ENCODE results near the gene PTDSS2.
A peak's percentile ranks its signal among the peaks of the same experiment; 100 is the strongest.
"Not testable (repeated sequence)": the region's sequence is repeated elsewhere in the genome, so short reads cannot be mapped to it uniquely, and the experiment has no call there.

PTDSS2 gene

DNA sequence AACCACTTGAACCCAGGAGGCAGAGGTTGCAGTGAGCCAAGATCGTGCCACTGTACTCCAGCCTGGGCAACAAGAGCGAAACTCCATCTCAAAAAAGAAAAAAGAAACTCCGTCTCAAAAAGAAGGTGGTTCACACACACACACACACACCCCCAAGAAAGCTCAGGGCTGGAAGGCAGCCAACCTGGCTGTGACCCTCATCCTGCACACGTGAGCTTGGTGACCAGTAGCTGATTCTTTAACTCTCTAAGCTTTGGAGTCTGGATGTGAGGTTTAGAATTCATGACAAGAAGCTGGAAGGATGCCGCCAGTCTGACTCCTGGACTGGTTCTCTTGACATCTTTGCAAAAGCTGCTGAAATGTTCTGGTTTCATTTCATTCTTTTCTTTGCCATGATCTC lies 58.9 kb downstream of the PTDSS2 start:
- no peak for DNase-seq

DNA sequence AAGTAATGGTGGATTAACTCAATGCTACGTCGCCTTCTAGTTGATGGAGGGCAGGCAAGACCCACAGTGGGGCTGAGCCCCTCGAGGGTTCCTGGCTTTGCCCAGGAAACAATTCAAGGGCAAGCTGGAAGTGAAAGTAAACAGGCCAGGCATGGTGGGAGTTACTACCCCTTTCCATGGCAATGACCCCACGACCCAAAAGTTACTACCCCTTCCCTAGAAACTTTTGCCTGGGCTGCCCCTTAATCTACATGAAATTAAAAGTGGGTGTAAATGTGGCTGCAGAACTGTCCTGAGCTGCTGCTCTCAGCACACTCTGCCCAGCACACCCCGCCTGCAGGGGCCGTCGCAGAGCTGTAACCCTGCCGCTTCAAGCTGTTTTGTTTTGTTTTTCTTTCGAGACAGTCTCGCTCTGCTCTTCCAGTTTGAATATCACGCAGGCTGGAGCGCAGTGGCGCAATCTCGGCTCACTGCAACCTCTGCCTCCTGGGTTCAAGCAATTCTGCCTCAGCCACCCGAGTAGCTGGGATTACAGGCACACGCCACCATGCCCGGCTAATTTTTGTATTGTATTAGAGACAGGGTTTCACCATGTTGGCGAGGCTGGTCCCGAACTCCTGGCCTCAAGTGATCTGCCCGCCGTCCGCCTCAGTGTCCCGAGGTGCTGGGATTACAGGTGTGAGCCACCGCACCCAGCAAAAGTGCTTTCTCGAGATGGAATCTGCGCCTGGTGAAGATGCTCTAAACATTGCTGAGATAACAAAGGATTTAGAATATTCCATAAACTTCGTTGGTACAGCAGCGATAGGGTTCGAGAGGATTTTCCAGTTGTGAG lies 62.9 kb downstream of the PTDSS2 start:
- DNase-seq, result no peak

DNA sequence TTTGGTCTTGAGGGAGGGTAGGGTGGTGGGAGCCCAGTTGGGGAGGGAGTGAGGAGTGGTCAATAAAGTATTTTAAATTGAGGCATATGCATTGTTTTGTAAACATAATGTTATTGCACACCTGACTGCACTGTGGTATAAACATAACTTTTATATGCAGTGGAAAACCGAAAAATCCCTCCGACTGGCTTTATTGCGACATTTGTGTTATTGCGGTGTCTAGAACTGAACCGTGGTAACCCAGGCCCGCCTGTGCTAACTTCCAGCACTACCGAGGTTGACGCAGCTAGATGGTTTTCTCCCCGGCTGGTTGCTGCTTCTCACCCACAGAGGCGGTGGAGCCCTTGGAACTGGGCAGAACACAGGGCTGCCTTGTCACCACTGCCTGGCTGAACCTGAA lies 64.5 kb downstream of the PTDSS2 start:
- no peak for DNase-seq

DNA sequence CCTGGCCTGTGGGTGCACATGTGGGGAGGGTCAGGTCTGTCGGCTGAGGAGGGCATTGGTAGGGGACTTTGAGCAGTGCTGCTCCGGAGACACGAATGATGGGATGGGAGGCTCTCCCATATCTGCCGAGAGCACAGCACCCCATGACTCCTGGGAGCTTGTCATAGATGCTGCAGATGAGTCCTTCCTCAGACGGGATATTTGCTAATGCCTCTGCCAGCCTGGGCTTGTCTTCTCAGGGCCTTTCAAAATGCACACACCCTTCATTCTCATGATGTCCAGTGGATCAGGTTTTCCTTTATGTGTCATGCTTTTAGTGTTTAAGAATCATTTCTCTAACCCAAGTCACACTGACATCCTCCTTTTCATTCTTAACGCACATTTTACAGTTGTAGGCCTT lies 65.1 kb downstream of the PTDSS2 start:
- DNase-seq, result no peak

DNA sequence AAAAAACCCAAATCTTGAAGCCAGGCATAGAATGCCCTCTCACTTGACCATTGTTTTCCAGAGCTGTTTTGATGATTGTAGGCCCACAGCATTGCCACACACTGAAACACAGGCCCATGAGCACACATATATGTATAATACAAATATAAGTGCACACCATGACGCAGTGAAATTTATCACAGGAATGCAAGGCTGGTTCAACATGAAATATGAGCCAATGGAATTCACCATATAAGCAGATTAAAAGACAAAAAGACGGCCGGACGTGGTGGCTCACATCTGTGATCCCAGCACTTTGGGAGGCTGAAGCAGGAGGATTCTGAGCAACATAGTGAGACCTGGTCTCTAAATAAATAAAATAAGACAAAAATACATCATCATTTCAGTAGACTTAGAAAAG lies 66.3 kb downstream of the PTDSS2 start:
- no peak for DNase-seq

DNA sequence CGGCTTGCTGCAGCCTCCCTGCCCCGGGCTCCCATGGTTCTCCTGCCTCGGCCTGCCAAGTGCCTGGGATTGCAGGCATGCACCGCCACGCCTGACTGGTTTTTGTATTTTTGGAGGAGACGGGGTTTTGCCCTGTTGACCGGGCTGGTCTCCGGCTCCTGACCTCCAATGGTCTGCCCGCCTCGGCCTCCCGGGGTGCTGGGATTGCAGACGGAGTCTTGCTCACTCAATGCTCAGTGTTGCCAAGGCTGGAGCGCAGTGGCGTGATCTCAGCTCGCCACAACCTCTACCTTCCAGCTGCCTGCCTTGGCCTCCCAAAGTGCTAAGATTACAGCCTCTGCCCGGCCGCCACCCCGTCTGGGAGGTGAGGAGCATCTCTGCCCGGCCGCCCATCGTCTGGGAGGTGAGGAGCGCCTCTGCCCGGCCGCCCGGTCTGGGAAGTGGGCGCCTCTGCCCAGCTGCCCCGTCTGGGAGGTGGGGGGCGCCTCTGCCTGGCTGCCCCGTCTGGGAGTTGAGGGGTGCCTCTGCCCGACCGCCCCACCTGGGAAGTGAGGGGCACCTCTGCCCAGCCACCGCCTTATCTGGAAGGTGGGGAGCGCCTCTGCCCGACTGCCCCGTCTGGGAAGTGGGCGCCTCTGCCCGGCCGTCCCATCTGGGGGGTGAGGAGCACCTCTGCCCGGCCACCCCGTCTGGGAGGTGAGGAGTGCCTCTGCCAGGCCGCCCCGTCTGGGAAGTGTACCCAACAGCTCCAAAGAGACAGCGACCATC lies 67.0 kb downstream of the PTDSS2 start:
- DNase-seq, result not testable (repeated sequence)

DNA sequence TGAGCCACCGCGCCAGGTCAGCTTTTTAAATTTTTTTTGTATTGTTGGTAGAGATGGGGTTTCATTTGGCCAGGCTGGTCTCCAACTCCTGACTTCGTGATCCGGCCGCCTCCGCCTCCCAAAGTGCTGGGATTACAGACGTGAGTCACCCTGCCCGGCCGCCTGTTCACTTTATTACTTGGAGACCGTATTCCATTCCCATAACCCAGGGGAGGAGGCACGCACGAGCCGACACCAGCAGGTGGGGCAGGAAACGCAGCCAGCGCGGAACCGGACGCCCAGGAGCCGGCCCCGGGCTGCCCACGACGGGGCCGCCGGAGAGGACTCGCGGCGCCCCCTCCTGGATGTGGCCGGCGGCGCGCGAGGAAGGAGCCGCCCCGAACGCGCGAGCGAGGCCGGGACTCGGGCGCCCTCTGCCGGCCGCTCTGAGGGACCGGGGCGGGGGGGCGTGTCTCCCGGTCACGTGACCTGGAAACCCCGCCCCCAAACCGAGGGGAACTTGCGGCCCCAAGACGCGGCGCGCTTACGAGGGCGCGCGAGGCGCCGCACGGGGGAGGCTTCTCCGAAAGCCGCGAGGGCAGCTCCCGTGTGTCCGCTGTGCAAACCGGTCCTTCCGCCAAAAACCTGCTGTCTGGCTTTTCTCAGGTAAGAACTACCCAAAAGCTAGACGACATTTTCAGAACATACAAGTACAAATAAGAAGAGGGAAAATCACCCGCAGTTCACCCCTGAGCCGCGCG lies 68.6 kb downstream of the PTDSS2 start:
- DNase-seq, result peak; percentile 93

DNA sequence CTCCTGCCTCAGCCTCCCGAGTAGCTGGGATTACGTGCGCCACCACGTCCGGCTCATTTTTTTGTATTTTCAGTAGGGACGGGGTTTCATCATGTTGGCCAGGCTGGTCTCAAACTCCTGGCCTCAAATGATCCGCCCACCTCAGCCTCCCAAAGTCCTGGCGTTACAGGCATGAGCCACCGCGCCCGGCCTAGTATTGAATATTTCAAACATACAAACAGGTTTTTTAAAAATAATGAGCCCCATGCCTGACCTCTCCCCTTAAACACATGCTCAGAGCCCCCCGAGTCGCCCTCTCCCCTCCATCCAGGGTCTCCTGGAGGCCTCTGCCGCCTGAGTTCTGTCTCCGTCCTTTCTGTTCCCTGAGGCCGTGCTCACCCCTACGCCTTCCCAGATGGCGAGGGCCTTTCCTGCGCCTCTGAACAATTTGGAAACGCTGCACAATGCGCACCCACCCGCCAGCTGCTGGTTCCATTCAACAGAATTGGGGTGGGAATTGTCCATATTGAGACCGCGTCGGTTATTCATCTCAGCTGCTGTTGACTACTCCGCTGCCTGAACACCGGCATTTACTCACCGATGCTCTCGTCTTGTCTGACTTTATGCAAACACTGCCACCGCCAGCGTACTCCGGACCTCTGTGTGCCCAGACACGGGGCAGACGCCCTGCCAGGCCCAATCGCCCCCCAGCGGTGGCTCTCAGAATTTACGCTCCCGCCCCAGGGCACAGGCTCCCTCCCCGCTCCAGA lies 70.5 kb downstream of the PTDSS2 start:
- no peak for DNase-seq

DNA sequence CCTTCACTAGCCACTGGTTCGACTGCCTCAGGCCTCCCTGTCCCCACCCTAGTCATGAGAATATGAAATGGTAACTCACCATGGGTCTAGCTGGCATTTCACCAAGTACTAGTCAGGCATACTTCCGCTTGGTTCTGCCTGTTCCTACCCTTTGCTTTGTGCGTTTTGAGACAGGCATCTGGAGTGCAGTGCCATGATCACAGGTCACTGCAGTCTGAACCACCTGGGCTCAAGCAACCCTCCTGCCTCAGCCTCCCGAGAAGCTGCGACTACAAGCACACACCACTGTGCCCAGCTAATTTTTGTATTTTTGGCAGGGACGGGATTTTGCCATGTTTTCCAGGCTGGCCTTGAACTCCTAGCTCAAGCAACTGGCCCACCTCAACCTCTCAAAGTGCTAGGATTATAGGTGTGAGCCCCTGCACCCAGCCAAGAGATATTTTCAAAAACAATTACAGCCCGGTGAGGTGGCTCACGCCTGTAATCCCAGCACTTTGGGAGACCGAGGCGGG lies 71.2 kb downstream of the PTDSS2 start:
- no peak for DNase-seq

DNA sequence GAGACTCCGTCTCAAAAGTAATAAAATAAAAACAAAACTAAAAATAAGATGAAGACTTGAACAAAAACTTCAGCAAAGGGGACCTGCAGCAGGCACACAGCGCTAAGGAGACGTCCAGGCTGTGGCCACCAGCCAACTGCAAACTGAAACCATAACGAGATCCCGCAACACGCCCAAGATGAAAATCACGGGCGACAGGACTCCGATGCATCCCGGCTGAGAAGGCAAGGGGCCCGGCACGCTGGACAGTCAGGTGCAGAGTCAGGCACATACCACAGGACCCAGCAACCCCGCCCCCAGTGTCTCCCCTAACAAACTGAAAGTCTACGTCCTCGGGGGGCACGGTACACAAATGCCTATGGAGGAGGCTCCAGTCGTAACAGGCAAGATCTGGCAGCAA lies 76.1 kb downstream of the PTDSS2 start:
- no peak for DNase-seq

DNA sequence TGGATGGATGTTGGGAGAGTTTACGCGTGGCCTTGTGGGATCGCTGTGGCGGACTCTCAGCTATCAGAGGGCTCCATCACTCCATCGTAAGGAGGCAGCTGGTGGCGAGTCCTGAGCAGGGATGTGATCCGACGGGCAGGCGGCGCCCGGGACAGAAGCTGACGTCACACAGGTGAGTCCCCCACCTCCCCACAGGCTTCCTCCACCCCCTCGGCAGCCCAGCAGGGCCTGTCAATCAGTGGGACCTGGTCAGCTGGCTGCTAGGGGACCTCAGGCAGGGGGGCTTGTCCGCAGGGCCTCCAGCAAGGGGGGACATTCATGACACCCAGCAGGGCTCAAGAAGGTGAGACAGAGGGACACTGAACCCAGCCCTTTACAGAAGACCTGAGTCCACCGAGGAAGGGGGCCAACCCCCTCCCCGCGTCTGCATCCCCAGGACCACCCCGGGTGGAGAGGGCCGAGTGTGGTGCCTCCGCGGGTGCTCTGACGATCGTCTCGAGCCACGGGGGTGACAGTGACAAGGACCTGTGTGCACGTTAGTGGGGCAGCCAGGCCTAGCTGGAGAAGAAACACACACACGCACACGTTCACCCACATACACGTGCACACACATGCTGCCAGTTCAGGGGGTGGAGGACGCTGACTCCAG lies 78.2 kb downstream of the PTDSS2 start:
- DNase-seq, result no peak

DNA sequence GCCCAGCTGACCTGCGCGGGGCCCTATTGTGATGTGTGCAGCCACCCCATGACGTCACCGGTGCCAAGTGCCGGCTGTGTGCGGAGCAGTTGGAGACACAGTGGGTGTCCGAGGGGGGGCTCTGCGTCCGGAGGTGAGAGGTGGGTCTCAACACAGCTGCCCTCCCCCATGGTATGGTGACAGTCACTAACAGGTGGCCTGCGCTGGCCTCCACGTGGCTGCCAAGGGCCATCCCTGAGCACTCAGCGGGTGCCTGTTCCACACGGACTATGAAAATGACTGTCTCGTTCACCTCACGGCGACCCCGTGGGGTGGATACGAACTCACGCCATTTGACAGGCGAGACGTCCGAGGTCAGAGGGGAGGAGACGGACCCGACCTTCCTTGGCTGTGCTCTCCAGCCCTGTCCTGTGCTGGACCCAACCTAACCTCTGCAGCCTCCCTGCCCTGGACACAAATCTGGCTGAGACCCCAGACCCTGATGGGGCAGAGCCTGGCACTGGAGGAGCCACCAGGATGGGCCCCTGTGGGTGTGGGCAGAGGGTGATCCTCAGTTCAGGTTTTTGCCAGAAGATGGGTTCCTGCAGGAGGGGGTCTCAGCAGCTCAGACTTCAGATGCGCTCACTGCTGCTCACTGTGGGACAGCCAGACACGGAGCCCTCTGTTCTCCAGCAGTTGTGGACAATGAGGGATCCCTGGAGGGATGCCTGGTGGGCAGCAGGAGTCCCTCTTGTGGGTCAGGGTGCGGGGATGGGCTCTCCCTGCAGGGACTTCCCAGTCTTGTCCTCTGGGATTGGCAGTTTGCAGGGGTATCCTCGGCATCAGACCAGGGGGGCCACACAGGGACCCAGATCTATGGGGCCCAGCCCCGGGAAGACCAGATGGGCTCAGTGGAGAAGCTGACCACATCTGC lies 79.0 kb downstream of the PTDSS2 start:
- no peak for DNase-seq

DNA sequence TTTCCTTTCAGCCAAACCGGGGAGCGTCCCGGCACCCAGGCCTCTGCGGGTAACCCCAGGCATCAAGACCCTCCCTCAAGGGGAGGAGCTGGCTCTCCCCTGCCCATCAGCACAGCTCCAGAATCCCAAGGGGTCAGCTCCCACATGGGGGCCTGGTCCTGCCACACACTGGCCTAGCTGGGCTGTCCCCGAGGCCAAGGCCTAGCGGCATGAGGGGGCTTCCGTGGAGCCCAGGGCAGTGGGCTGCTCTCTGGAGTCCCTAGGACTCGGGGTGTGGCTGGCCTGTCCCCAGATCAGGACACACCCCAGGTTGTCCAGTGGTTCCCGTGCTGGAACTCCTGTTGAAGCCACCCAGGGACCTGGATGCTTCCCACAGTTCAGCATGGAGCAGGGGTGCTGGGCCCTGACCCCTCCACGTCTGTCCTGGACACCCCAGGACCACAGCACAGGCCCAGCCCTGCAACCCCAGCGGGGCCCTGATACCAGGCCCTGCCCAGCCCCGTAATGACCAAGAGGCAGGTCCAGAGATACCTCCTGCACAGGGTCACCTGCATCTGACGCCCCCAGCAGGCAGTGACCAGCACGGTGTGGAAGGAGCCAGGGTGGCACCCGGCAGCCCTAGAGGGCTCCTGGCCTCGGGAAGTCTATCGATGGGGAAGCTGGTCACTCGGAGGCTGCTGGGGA lies 79.8 kb downstream of the PTDSS2 start:
- DNase-seq, result no peak

DNA sequence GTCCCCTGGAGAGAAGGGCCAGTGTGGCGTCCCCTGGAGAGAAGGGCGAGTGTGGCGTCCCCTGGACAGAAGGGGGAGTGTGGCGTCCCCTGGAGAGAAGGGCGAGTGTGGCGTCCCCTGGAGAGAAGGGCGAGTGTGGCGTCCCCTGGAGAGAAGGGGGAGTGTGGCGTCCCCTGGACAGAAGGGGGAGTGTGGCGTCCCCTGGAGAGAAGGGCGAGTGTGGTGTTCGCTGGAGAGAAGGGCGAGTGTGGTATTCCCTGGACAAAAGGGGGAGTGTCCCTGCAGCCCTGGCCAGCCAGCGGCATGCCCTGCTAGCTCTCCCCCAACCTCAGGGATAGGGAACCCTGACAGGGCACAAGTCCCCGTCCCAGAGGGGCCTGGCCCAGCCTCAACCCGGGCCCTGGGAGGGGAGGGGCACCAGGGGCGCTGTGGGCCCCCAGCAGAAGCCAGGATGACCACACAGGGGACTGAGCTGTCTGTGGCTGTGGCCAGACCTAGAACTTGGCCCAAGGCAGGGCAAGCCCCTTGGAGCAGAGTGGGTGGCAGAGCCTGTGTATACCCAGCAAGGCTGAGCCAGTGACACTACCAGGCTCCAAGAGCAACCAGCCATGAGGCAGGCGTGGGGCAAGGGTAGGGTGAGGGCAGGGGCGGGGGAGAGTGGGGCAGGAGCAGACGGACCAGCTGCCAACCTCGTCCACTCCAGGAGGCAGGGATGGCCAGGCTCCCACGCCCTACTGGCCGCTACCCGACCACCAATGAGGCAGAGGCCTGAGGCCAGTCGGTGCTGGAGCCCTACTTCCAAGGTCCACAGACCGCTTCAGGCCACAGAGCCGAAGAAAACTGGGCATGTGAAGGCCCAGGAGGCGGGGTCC lies 81.1 kb downstream of the PTDSS2 start:
- no peak for DNase-seq

DNA sequence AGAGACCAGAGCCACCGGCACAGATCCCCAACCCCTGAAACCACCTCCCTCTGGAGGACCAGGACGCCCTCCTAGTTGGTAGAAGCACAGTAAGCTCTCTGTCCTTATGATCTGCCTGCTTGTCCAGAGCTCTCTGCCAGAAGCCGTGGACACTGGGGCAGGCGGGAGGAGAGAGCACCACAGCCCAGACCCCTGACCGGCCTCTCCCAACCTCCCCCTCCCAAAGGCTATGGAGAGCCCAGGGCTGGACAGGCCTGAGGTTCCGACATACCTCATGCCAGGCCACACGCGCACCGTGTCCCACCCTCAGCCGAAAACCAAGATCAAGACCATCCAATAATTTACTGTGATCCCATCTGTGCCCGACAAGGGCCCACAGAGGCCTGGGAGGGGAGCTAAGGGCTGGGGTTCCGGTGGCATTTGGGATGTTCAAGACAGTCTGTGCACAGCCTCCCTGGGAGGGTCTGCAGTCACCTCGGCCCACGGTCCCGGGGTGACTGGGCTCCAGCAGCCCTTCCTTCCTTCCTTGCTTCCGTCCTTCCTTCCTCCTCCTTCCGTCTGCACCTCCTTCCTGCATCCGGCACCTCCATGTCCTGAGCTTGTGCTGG lies 81.9 kb downstream of the PTDSS2 start:
- DNase-seq, result no peak

DNA sequence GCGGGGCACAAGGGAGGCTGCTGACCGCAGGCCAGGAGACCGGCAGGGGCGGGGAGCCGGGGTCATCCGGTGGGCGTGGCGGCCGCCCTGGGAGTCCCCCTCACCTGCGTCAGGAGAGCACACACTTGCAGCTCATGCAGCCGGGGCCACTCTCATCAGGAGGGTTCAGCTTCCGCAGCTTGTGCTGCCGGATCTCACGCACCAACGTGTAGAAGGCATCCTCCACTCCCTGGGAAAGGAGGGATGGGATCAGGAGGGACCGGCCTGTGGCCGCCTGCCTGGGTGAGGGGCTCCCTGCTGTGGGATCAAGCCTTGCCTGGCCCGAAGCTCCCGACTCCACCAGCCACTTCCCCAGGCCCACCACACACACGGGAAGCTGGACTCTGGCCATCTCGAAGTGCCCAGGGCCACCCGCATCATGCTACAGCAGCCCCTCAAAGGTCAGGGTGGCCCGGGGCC lies 82.5 kb downstream of the PTDSS2 start:
- DNase-seq, result no peak

DNA sequence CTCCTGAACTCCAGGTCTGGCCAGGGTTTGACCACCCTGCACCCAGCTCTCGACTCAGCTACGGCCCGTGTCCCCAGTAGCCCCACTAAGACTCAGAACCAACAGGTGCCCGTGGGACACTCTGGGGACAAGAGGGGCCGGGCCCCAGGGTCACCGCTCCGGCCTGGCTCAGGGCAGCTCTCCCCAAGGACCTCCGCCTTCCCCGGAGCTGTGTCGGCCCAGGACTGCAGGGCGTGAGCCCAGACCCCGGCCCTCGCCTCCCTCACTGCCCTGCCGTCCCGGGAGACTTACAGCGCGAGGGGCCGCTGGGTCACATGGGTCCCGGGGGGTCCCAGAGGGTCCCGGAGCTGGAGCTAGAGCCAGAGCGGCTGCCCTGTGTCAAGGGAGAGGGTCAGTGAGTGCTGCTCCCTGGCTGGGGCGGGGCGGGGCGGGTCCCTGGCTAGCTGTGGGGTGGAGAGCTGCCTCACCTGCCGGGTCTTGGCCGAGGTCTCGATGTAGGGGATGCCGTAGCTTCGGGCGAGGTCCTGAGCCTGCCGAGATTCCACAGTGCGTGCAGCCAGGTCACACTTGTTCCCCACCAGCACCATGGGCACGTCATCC lies 83.0 kb downstream of the PTDSS2 start:
- DNase-seq, result no peak

Data from activated CD4-positive, CD25-positive, alpha-beta regulatory T cell treated with anti-CD3 and anti-CD28 coated beads, Interleukin-2, amount 50 U/mL, for 72 hours (primary cell).